KMS-11 (cell line): ENCODE results near the gene MMP28.

ENCODE experiments used
- H2AFZ ChIP-seq: fragments of 200-600 bp; sonication (generic); 2 replicates; pipeline ENCODE4 v1.6.1; 2016; ENCODE audit warnings: antibody characterized with exemption, mixed run types, low read depth
- H3K27ac ChIP-seq: fragments of 200-600 bp; sonication (generic); 2 replicates; pipeline ENCODE4 v1.6.1; 2016; ENCODE audit warnings: mild to moderate bottlenecking, mixed run types
- H3K27me3 ChIP-seq: fragments of 200-600 bp; sonication (generic); 2 replicates; pipeline ENCODE4 v1.6.1; 2017; ENCODE audit warnings: mild to moderate bottlenecking, low read depth, mixed run types, moderate library complexity; ENCODE audit not compliant: insufficient read depth
- H3K36me3 ChIP-seq: fragments of 200-600 bp; sonication (generic); 2 replicates; pipeline ENCODE4 v1.6.1; 2017; ENCODE audit warnings: mild to moderate bottlenecking, mixed run types; ENCODE audit not compliant: insufficient read depth
- H3K4me1 ChIP-seq: fragments of 200-600 bp; sonication (generic); 2 replicates; pipeline ENCODE4 v1.6.1; 2016; ENCODE audit warnings: mild to moderate bottlenecking, low read depth, mixed run types; ENCODE audit not compliant: poor library complexity, severe bottlenecking
- H3K4me2 ChIP-seq: fragments of 200-600 bp; sonication (generic); 2 replicates; pipeline ENCODE4 v1.7.0; 2016; ENCODE audit warnings: mild to moderate bottlenecking, mixed run types
- H3K4me3 ChIP-seq: fragments of 200-600 bp; sonication (generic); IDR thresholded peaks from 2 replicates; pipeline ENCODE4 v1.6.1; 2017; ENCODE audit warnings: low read depth, low read length, mixed read lengths; ENCODE audit not compliant: insufficient read depth
- H3K79me2 ChIP-seq: fragments of 200-600 bp; sonication (generic); 2 replicates; pipeline ENCODE4 v1.6.1; 2016; ENCODE audit warnings: low read depth, mixed run types; ENCODE audit not compliant: insufficient read depth
- H3K9ac ChIP-seq: fragments of 200-600 bp; sonication (generic); 2 replicates; pipeline ENCODE4 v1.6.1; 2016; ENCODE audit warnings: mild to moderate bottlenecking, mixed run types
- H4K20me1 ChIP-seq: fragments of 200-600 bp; sonication (generic); 2 replicates; pipeline ENCODE4 v1.6.1; 2016; ENCODE audit warnings: mild to moderate bottlenecking, mixed run types; ENCODE audit not compliant: insufficient read depth
- TF ChIP-seq, protein P1 (sequence below): fragments of 200-600 bp; sonication (generic); conservative IDR thresholded peaks from 2 replicates; pipeline ENCODE4 v1.6.1; 2017; ENCODE audit warnings: low read depth, mild to moderate bottlenecking, antibody characterized with exemption, low read length, moderate library complexity, mixed read lengths

Gene MMP28

DNA sequence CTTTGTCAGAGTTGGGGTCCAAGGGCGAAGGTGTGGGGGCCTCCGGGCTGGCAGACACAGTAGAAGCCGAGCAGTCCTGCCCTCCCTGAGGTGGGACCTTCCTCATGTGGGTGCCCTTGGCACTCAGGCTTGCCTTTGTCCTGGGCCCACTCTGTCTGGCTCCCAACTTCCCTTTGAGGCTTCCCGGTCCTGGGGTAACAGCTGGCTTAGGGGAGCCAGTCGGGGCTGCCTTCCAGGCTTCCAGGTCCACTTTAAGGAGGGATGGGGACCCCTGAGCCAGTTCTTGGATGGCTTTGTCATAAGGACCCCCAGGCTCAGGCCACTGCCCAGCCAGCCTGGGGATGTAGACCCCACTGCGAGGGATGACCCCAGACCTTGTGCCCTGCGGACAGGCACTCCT, 50.2 kb downstream of the MMP28 start:
- Histone ChIP-seq H3K36me3 (no peaks in the 10 kb centered on the region), H3K4me1 (no peaks in the 10 kb centered on the region), H3K27ac (no peak overlapping the region), H3K4me2 (no peak overlapping the region), H3K9ac (no peak overlapping the region), H3K27me3 (peaks cover 23% of the 10 kb centered on the region), H2AFZ (no peak overlapping the region), H3K79me2 (no peaks in the 10 kb centered on the region), H3K4me3 (no peak overlapping the region), H4K20me1 (no peaks in the 10 kb centered on the region)
- TF ChIP-seq, protein P1, sequence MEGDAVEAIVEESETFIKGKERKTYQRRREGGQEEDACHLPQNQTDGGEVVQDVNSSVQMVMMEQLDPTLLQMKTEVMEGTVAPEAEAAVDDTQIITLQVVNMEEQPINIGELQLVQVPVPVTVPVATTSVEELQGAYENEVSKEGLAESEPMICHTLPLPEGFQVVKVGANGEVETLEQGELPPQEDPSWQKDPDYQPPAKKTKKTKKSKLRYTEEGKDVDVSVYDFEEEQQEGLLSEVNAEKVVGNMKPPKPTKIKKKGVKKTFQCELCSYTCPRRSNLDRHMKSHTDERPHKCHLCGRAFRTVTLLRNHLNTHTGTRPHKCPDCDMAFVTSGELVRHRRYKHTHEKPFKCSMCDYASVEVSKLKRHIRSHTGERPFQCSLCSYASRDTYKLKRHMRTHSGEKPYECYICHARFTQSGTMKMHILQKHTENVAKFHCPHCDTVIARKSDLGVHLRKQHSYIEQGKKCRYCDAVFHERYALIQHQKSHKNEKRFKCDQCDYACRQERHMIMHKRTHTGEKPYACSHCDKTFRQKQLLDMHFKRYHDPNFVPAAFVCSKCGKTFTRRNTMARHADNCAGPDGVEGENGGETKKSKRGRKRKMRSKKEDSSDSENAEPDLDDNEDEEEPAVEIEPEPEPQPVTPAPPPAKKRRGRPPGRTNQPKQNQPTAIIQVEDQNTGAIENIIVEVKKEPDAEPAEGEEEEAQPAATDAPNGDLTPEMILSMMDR = no peak

DNA sequence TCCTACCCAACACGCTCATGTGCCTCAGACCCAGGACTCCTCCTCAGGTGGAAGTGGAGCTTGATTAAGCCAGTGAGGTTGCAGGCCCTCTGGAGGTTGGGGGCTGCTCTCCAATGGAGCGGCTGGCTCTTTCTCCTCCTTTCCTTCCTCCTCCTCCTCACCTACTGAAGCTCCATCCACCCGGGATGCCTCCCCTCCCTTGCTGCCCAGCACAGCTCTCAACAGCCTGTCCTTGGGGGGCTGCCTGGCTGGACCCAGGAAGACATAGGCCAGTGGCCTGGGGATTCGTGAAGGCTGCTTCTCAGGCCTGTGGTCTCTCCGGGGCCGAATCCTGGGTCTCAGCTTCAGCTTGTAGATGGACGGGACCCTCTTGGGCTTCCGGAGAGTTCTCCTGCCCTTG, 50.6 kb downstream of the MMP28 start:
- Histone ChIP-seq H3K27me3 (peaks cover 23% of the 10 kb centered on the region), H3K4me3 (no peak overlapping the region), H3K4me2 (no peak overlapping the region)

DNA sequence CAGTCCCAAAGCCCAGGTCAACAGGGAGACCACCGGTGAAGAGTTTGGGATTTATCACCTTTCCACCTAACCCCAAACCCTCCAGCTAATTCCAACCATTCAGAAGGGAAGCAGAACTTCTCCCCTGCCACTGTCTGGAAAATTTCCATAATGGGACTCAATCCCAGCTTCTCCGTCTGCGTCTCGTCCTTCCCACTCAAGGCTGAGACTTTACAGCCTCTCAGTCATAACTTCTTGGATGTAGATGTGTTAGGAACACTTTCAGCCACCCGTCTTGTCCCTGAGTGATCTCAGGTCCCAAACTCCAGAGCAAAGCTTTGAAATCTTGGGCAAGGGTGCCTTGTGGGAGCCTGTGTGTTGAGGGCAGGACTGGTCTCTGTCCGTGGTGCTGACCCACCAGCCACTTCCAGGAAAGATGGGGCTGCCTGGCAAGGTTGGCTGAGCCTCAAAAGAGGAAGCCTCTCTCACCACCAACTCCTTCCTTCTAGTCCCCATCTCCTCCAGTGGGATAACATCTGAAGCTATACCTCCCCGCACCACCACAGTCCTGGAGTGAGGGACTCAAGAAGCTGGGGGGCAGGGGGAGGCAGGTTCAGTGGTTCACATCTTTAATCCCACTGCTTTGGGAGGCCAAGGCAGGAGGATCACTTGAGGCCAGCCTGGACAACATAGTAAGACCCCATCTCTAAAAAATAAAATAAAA, 51.7 kb downstream of the MMP28 start:
- TF ChIP-seq, protein P1 = no peak
- no peak overlapping the region for H2AFZ ChIP-seq
- no peaks in the 10 kb centered on the region for H4K20me1 ChIP-seq
- H3K4me2 ChIP-seq = no peak overlapping the region
- H3K27ac ChIP-seq = no peak overlapping the region
- H3K27me3 ChIP-seq = peaks cover 23% of the 10 kb centered on the region
- H3K79me2 ChIP-seq = no peaks in the 10 kb centered on the region
- H3K36me3 ChIP-seq = no peaks in the 10 kb centered on the region
- no peak overlapping the region for H3K9ac ChIP-seq
- no peaks in the 10 kb centered on the region for H3K4me1 ChIP-seq
- H3K4me3 ChIP-seq = no peak overlapping the region

More for the DNA sequence above, 50.6 kb downstream of the MMP28 start:
- H3K36me3 ChIP-seq = no peaks in the 10 kb centered on the region
- H3K27ac ChIP-seq = no peak overlapping the region
- H4K20me1 ChIP-seq = no peaks in the 10 kb centered on the region
- no peak overlapping the region for H2AFZ ChIP-seq
- TF ChIP-seq, protein P1 = no peak
- H3K4me1 ChIP-seq = no peaks in the 10 kb centered on the region
- H3K79me2 ChIP-seq = no peaks in the 10 kb centered on the region
- no peak overlapping the region for H3K9ac ChIP-seq

DNA sequence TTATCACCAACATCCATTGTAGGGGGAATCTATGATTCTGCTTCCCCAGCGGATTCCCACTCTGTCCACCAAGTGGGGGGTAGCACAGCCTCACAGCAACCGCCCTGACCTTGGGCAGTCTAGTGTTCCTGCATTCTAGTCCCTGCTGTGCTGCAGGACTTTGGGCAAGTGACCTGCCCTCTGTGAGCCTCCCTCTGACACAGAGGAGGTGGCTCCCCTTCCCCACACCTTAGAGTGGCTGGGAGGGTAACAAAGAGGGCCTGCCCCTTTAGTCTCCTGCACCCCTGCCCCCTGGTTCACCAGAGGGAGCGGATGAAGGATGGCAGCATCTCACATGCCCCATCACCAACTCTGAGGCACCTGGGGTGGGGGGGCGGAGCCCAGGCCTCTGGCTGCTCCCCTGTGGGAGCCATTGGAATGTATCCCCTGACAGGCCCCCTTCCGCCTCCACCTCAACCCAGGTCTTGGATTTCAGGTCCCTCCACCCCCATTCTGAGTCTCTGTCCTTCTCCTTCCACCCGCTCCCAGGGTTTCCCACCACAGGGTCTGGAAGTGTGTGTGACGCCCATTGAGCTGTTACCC, 52.5 kb downstream of the MMP28 start:
- no peak overlapping the region for H2AFZ ChIP-seq
- H3K36me3 ChIP-seq = no peaks in the 10 kb centered on the region
- TF ChIP-seq, protein P1 = no peak
- H3K4me3 ChIP-seq = no peak overlapping the region
- peaks cover 23% of the 10 kb centered on the region for H3K27me3 ChIP-seq
- no peaks in the 10 kb centered on the region for H3K4me1 ChIP-seq
- H3K4me2 ChIP-seq = no peak overlapping the region
- H3K27ac ChIP-seq = no peak overlapping the region
- H3K79me2 ChIP-seq = no peaks in the 10 kb centered on the region
- H3K9ac ChIP-seq = no peak overlapping the region
- H4K20me1 ChIP-seq = no peaks in the 10 kb centered on the region
